ENCODE data around the gene NFATC2IP. TPM values are rescaled to one million over a fixed set of nuclear protein-coding genes. Genes with fewer than 3 reads are reported as not detected.

NFATC2IP gene
- polyA plus RNA-seq, 1 donor from 2014 or later = 39.1 TPM

GRCh38 chr16:29007730-29008593 is 57.2 kb downstream of the NFATC2IP start:
- no peaks in the 10 kb centered on the region for H3K9me3 ChIP-seq (ENCODE audit: low read length)
- H3K9ac ChIP-seq (ENCODE audit: low read length) = no peak overlapping the region
- TF ChIP-seq RAD21 (conservative IDR thresholded peaks at IDR 0.05) (no peak), TAF1 (IDR thresholded peaks at IDR 0.05; ENCODE audit: low read depth) (no peak), EZH2 (IDR thresholded peaks at IDR 0.05; ENCODE audit: borderline replicate concordance, insufficient read depth, low read length, poor library complexity, severe bottlenecking) (no peak), EP300 (conservative IDR thresholded peaks at IDR 0.05; ENCODE audit: poor library complexity, severe bottlenecking) (no peak), SMC3 (conservative IDR thresholded peaks at IDR 0.05; ENCODE audit: poor library complexity) (no peak), POLR2AphosphoS5 (IDR thresholded peaks at IDR 0.05) (no peak), CTCF (IDR thresholded peaks at IDR 0.05; ENCODE audit: poor library complexity, severe bottlenecking) (no peak), REST (IDR thresholded peaks at IDR 0.05; ENCODE audit: borderline replicate concordance) (no peak), MXI1 (conservative IDR thresholded peaks at IDR 0.05; ENCODE audit: poor library complexity, severe bottlenecking) (no peak)
- no peak overlapping the region for H3K27ac ChIP-seq (ENCODE audit: low read length)
- H3K36me3 ChIP-seq (ENCODE audit: insufficient read depth, low read length) = no peaks in the 10 kb centered on the region
- no peaks in the 10 kb centered on the region for H3K79me2 ChIP-seq (replicated peaks; ENCODE audit: insufficient read depth, low read length)
- no peaks in the 10 kb centered on the region for H4K20me1 ChIP-seq (ENCODE audit: insufficient read depth)
- no peaks in the 10 kb centered on the region for H3K9me2 ChIP-seq (ENCODE audit: insufficient read depth, low read length)
- H3F3A ChIP-seq (ENCODE audit: insufficient read depth, low read length, poor library complexity, severe bottlenecking) = no peaks in the 10 kb centered on the region
- no peaks in the 10 kb centered on the region for H3K27me3 ChIP-seq (ENCODE audit: insufficient read depth, low read depth, low read length)
- H2AFZ ChIP-seq (ENCODE audit: low read depth, low read length) = no peak overlapping the region
- H3K4me3 ChIP-seq (ENCODE audit: low read length) = no peak overlapping the region
- H3K4me2 ChIP-seq (ENCODE audit: low read length) = no peak overlapping the region

- H3K9ac ChIP-seq (ENCODE audit: low read length) = no peak overlapping the region
Observed at GRCh38 chr16:29009050-29009837, 58.5 kb downstream of the NFATC2IP start.

More at GRCh38 chr16:29009050-29009837, 58.5 kb downstream of the NFATC2IP start:
- H3K36me3 ChIP-seq (ENCODE audit: insufficient read depth, low read length) = no peaks in the 10 kb centered on the region
- H4K20me1 ChIP-seq (ENCODE audit: insufficient read depth) = no peaks in the 10 kb centered on the region
- no peaks in the 10 kb centered on the region for H3K79me2 ChIP-seq (replicated peaks; ENCODE audit: insufficient read depth, low read length)
- H3K27me3 ChIP-seq (ENCODE audit: insufficient read depth, low read depth, low read length) = no peaks in the 10 kb centered on the region
- no peaks in the 10 kb centered on the region for H3K9me3 ChIP-seq (ENCODE audit: low read length)
- no peak overlapping the region for H3K4me2 ChIP-seq (ENCODE audit: low read length)
- H3K27ac ChIP-seq (ENCODE audit: low read length) = no peak overlapping the region
- H3F3A ChIP-seq (ENCODE audit: insufficient read depth, low read length, poor library complexity, severe bottlenecking) = no peaks in the 10 kb centered on the region
- H3K4me3 ChIP-seq (ENCODE audit: low read length) = no peak overlapping the region
- H2AFZ ChIP-seq (ENCODE audit: low read depth, low read length) = no peak overlapping the region
- no peak for TF ChIP-seq RAD21 (conservative IDR thresholded peaks at IDR 0.05)
- no peak for TF ChIP-seq REST (IDR thresholded peaks at IDR 0.05; ENCODE audit: borderline replicate concordance)
- no peak for TF ChIP-seq EP300 (conservative IDR thresholded peaks at IDR 0.05; ENCODE audit: poor library complexity, severe bottlenecking)
- no peak for TF ChIP-seq MXI1 (conservative IDR thresholded peaks at IDR 0.05; ENCODE audit: poor library complexity, severe bottlenecking)
- TF ChIP-seq TAF1 (IDR thresholded peaks at IDR 0.05; ENCODE audit: low read depth) = no peak
- no peak for TF ChIP-seq CTCF (IDR thresholded peaks at IDR 0.05; ENCODE audit: poor library complexity, severe bottlenecking)
- no peak for TF ChIP-seq SMC3 (conservative IDR thresholded peaks at IDR 0.05; ENCODE audit: poor library complexity)
- TF ChIP-seq EZH2 (IDR thresholded peaks at IDR 0.05; ENCODE audit: borderline replicate concordance, insufficient read depth, low read length, poor library complexity, severe bottlenecking) = no peak
- TF ChIP-seq POLR2AphosphoS5 (IDR thresholded peaks at IDR 0.05) = no peak
- H3K9me2 ChIP-seq (ENCODE audit: insufficient read depth, low read length) = no peaks in the 10 kb centered on the region

All from neural cell (in vitro differentiated cells).